DMS153 treated with DMSO at 0.1 percent for 48 hours (cell line): ENCODE results near the gene CTNND2.

Experiments
- DNase-seq: peaks from one replicate; lab custom pipeline; 2025; ENCODE audit not compliant: unreplicated experiment; lab: John Stamatoyannopoulos, UW

The CTNND2 gene

DNA sequence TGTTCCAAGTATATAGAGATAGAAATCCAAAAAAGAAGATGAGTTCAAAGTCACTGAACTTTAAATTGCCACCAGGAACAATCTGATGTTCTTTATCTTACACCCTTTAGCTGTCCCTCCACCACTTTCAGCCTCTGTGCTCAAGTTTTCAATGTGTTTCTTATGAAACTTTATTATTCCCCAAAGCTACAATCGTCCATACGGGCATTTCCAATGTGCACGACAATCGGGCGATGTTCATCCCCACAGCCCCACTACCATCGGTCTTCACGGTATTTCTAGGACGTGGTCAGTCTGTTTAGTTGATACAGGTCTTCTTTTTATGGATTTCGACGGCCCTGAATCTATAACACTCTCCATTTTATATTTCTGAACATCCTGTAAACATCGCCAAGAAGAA lies 904.5 kb downstream of the CTNND2 start:
- no peak for DNase-seq

GRCh38 chr5:10995891-10996290 lies 908.4 kb downstream of the CTNND2 start:
- DNase-seq = no peak

GRCh38 chr5:10994091-10994986 lies 909.9 kb downstream of the CTNND2 start:
- DNase-seq = no peak

DNA sequence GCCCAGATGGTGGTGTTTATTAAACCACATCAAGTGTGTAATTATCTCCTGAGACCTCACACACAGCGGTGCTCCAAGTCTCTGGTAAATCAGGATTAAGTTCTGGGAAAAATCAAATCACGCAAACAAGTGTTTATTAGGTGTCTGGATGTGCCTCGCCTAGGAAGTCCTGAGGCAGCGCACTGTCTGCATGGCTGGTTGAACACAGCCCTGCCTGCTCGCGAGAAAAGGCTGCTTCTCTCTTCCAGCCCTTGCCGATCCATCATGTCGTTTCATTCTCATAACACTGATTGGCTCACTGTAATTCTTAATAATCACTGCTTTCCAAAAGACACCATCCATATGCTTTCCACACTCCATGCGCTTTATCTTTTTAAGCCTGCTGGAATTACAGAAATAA lies 913.6 kb downstream of the CTNND2 start:
- no peak for DNase-seq

DNA sequence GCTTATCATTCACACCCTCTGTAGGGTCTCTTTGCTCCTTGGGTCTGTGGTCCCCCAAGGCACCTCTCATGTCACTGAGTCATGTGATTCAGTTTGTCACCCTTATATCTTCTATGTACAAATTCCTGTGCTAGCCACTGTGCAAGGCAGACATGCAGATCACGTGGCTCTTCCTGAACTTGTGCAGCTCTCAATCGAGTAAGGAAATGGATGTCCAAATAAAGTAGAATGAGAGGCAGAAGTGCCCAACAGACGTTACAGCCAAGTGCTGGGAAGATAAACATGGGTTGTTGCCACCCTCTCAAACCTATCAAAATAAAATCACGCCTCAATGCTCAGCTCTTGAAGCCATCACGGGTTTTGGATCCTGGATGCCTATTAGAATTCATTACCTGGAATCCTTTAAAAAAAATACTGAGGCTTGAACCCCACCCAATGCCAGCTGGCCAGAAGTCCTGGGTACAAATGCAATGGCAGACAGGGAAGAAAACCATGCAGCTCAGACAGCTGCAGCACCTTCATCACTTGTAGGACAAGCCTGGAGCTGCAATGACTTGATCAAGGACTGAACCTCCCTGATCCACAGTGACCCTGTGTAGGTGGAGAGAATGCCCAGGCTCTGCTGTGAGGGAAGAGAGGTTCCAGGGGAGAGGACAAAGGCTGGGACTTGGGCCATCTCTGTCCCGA lies 914.5 kb downstream of the CTNND2 start:
- no peak for DNase-seq

DNA sequence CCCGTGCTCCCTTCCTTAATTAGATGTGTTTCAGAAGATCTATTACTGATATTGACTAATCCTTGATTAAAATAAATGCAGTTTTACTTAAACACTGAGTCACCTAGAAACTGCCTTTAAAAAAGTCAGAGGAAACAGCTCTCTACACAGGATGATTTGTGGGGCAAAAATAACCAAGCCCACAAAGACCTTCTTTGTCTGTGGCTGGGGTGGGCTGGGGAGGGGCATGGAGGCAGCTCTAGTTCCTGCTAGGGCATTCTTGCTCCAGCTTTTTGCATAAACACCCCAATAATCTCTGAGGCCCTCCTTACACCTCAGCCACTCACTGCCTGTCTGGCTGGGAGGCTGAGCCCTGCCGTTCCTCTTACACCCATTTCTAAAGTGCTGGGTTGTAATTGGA lies 915.6 kb downstream of the CTNND2 start:
- DNase-seq = no peak

DNA sequence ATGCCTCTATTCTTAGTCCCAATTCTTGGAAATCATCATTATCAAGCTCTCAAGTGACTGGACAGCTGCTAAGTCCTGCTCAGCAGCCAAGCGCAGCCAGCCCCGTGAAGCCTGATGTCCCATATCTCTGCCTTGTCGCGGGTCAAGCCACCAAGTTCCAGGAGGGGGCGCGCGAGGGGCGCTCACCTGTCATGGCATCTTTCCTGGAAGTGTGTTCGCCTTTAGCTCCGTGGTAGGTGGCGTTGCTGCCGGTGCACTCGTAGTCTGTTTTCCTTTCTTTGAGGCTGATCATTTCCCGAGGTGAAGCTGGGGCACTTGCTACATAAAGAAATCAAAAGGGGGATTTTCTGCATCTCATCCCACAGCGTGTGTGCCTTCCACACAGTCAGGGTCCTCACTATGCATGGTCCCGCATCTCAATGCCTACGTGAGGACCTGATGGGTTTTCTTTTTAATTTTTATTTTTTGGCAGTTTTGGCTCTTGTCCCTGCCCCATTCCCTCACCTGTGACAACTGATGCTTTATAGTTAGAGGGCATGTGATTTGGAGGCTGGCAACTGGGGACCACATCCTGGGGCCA lies 916.2 kb downstream of the CTNND2 start:
- DNase-seq = peak; percentile 26

DNA sequence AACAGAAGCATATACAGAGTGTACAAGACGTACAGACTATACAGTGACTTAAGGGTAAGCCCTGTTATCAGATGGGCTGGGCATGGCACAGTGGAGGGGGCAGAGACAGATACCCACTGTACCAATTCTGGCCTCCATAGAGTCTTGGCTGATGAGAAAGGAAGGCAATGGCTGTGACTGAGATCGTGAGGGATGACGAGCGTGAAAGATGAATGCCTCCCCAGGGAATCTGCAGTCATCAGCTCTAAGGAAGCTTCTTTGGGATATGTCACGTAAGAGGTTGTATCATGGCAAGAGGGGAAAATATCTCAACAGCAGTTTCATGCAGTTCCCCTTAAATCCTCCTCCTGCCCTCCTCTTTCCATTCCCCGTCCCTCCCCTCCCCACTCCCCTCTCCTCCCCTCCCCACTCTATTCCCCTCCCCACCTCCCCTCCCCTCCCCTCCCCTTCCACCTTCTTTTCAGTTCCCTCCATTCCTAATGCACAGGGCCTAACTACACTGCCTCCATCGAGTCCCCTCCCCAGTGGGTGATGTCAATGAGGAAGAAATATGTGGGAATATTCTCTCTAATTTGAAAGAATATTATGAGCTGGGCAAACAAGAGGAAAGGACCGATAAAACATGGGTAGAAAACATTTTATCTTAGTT lies 916.8 kb downstream of the CTNND2 start:
- no peak for DNase-seq

DNA sequence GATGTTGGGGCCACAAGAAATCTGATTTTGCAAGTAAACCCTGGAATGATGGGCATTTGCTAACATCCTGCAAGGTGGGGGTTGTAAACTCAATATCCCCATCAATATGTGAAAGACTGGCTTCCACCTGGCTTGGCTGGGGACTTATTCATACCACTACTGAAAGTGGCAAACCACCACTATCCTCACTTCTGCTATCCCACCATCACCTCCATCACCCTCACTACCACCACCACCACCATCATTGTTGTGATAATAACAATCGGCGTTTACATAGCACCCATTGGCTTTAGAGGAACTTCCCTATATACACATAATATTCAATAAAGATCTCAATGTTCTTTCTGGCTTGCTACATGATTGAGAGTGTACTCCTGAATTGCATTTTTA lies 918.5 kb downstream of the CTNND2 start:
- DNase-seq = no peak

- no peak for DNase-seq
These were observed 919.0 kb downstream of the CTNND2 start for GRCh38 chr5:10985091-10985720.

GRCh38 chr5:10984021-10984715 lies 920.1 kb downstream of the CTNND2 start:
- DNase-seq = no peak

GRCh38 chr5:10982626-10983025 lies 921.6 kb downstream of the CTNND2 start:
- no peak for DNase-seq

GRCh38 chr5:10981932-10982331 lies 922.3 kb downstream of the CTNND2 start:
- DNase-seq = no peak

DNA sequence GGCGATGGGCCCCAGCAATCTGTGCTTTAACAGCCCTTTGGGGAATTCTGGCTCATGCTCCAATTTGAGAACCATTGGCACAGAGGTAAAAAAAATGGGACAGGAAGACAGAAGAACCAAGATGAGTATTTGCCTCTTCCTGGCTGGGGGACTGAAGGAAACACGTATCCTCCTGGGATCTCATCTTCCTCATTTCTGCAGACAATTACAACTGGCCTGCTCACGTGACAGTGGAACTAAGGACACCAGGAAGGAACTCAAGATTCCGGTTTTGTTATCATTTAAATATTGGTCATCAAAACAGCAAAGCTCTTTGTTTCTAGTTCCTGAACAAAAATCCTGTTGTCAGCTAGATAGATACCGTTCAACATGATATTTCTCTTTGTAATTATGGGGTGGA lies 927.2 kb downstream of the CTNND2 start:
- no peak for DNase-seq

DNA sequence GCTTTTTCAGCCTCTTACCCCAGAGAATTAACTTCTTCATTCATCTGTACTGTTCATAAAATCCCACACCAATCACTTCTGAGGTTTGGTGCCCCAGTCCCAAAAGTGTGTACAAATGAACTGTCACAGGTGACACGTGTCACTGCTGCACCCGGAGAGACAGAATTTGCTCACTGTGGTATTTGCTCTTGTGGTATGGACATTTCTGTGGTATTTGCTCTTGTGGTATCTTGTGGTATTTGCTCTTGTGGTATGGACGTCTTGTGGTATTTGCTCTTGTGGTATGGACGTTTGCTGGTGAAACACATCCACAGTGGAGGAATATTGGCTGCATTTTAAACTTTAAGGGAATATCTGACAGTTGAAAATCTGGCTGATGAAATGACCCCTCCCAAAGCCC lies 928.3 kb downstream of the CTNND2 start:
- DNase-seq = no peak

- no peak for DNase-seq
These were observed 929.4 kb downstream of the CTNND2 start for GRCh38 chr5:10974850-10975249.

DNA sequence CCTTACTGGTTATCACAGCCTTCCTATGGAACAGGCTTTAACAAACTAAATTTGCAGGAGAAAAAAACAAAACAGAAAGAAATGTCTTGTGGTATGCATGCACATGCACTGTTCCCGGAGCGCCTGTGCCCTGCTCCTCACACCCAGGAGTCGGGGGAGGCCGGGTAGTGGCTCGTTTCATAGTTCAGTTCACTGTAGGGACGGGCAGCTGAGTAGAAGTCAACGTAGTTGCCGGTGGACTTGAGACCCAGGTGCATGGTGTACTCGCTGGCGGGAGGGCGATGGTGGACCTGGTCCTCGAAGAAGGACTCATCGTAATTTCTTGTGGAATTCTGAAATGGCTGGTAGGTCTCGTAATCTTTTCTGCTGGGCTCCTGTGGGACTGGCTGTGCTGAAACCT lies 930.9 kb downstream of the CTNND2 start:
- DNase-seq = no peak

GRCh38 chr5:10969684-10970180 lies 934.5 kb downstream of the CTNND2 start:
- DNase-seq = no peak

DNA sequence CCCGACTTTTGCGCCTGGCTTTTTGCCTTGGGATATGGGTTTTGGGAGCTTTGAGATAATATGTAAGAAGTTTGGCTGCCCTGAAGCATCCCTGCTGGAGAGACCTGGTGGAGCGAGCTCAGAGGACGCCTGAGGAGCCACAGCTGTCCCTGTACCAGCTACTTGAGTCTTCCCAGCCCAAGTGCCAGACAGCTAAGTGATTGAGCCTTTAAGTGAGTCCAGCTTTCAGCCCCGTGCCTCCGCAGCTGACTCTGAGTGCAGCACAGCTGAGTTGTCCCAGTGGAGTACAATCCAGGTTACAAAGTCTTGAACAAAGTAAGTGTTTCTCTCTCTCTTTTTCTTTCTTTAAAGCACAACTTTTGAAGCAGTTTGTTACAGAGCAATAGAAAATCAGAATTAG lies 939.4 kb downstream of the CTNND2 start:
- DNase-seq = no peak

DNA sequence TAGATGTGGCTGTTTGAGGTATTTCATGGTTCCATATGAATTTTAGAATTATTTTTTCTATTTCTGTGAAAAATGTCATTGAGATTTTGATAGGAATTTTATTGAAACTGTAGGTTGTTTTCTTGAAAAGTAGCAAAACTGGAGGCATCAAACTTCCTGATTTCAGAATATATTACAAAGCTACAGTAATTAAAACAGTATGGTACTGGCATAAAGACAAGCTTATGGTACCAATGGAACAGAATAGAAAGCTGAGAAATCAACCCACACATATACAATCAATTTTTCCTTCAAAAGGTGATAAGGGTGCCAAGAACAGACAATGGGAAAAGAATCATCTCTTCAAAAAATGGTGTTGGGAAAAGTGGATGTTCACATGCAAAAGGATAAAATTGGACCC lies 945.5 kb downstream of the CTNND2 start:
- DNase-seq = no peak
